Measurements from ENCODE around the gene COA1. TPM values are rescaled to one million over a fixed set of nuclear protein-coding genes. Genes with fewer than 3 reads are reported as not detected.
"Not testable (repeated sequence)": the region's sequence is repeated elsewhere in the genome, so short reads cannot be mapped to it uniquely, and the experiment has no call there.

Gene COA1
- polyA plus RNA-seq, 4 donors, result 30.5 to 45.7 (median 32.9) TPM

DNA sequence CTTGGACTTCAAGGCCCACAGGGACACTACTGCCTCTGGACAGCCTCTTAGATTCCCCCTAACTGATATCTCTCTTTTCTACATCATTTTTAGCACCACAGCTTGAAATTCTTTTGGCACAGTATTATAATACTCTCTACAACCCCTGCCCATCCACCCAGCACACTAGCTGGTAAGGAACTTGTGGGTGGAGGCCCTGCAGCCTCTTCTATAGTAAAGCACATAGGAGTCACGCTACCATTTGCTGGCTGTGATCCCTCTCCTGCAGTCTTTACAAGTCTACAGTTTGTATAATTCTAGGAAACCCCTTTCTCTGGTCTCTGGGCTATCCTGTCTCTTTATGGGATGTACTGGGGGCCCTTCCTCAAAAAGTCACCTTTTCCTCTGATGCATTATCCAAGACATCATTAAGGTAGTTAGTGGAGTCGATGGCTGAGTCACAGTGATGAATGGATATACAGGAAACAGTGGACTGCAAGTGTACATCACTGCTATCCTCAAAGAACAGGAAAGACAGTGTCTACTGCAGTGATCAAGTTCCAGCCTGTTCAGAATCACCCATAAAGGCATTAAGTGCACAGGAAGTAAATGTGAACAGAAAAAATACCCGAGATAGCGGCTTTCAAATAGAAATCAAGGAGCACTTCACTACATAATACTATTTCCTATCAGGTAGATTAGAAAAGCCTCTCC, 92.1 kb downstream of the COA1 start:
- H3K27ac ChIP-seq (ENCODE audit: low read depth in 1 of 3, low read length in 2 of 3), result peak overlapping the region in 1 of 3 donors; percentile 17
- FAIRE-seq, result no peak
- no peaks in the 10 kb centered on the region for H3K27me3 ChIP-seq (ENCODE audit: control insufficient read depth in 3 of 3, insufficient read depth in 3 of 3, low read length in 3 of 3)
- peaks cover 7 to 18% (median 9%) of the 10 kb centered on the region in 3 donors for H3K4me1 ChIP-seq (ENCODE audit: control insufficient read depth in 3 of 3, insufficient read depth in 2 of 3, low read depth in 1 of 3, low read length in 2 of 3)
- peak in 1 of 2 donors; percentile 25 for DNase-seq
- H3K4me3 ChIP-seq (ENCODE audit: low read depth in 1 of 3, low read length in 3 of 3), result no peak overlapping the region
- peaks cover 6 to 34% (median 6%) of the 10 kb centered on the region in 3 donors for H3K36me3 ChIP-seq (ENCODE audit: control insufficient read depth in 3 of 3, insufficient read depth in 2 of 3, low read depth in 1 of 3, low read length in 3 of 3)
- no peaks in the 10 kb centered on the region for H3K9me3 ChIP-seq (ENCODE audit: control insufficient read depth in 2 of 2, insufficient read depth in 1 of 2, low read depth in 1 of 2, low read length in 1 of 2)
- WGBS, 3 donors, result 64 to 70% (median 69%) methylated on average over 4 of the region's 4 CpGs

GRCh38 chr7:43636093-43636492, 93.2 kb downstream of the COA1 start:
- H3K4me1 ChIP-seq (ENCODE audit: control insufficient read depth in 3 of 3, insufficient read depth in 2 of 3, low read depth in 1 of 3, low read length in 2 of 3), result peaks cover 7 to 18% (median 9%) of the 10 kb centered on the region in 3 donors
- H3K4me3 ChIP-seq (ENCODE audit: low read depth in 1 of 3, low read length in 3 of 3), result no peak overlapping the region
- peaks cover 6 to 27% (median 7%) of the 10 kb centered on the region in 3 donors for H3K36me3 ChIP-seq (ENCODE audit: control insufficient read depth in 3 of 3, insufficient read depth in 2 of 3, low read depth in 1 of 3, low read length in 3 of 3)
- H3K27ac ChIP-seq (ENCODE audit: low read depth in 1 of 3, low read length in 2 of 3), result no peak overlapping the region
- no peak for DNase-seq
- 83 to 92% (median 84%) methylated on average over 6 of the region's 6 CpGs for WGBS, 3 donors
- H3K9me3 ChIP-seq (ENCODE audit: control insufficient read depth in 2 of 2, insufficient read depth in 1 of 2, low read depth in 1 of 2, low read length in 1 of 2), result no peaks in the 10 kb centered on the region
- no peak for FAIRE-seq
- H3K27me3 ChIP-seq (ENCODE audit: control insufficient read depth in 3 of 3, insufficient read depth in 3 of 3, low read length in 3 of 3), result no peaks in the 10 kb centered on the region

DNA sequence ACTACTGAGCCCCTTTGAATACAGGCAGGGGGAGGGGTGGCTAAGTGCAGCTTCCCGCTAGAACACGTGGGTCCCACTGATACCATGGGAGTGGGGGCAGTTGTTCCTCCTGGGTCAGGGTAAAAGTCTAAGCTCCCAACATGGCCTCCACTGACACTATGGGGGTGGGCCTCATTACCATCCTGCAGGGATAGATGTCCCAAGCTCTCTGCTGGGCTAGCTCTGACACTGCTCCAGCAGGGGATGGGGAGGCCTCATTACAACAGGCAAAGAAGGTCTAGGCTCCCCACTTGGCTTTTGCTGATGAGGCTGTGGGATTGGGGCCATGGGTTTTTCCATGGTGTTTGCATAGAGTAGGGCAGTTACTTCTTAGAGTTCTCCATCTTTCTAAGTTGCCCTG, 94.9 kb downstream of the COA1 start:
- Histone ChIP-seq H3K9me3 (ENCODE audit: control insufficient read depth in 2 of 2, insufficient read depth in 1 of 2, low read depth in 1 of 2, low read length in 1 of 2) (no peaks in the 10 kb centered on the region), H3K27ac (ENCODE audit: low read depth in 1 of 3, low read length in 2 of 3) (no peak overlapping the region), H3K27me3 (ENCODE audit: control insufficient read depth in 3 of 3, insufficient read depth in 3 of 3, low read length in 3 of 3) (no peaks in the 10 kb centered on the region), H3K4me1 (ENCODE audit: control insufficient read depth in 3 of 3, insufficient read depth in 2 of 3, low read depth in 1 of 3, low read length in 2 of 3) (peaks cover under 1 to 5% (median 2%) of the 10 kb centered on the region in 3 donors), H3K4me3 (ENCODE audit: low read depth in 1 of 3, low read length in 3 of 3) (no peak overlapping the region), H3K36me3 (ENCODE audit: control insufficient read depth in 3 of 3, insufficient read depth in 2 of 3, low read depth in 1 of 3, low read length in 3 of 3) (peaks cover 6 to 25% (median 7%) of the 10 kb centered on the region in 3 donors)
- FAIRE-seq (no peak), DNase-seq (no peak)
- 94 to 100% (median 95%) methylated on average over 2 of the region's 2 CpGs for WGBS, 3 donors

DNA sequence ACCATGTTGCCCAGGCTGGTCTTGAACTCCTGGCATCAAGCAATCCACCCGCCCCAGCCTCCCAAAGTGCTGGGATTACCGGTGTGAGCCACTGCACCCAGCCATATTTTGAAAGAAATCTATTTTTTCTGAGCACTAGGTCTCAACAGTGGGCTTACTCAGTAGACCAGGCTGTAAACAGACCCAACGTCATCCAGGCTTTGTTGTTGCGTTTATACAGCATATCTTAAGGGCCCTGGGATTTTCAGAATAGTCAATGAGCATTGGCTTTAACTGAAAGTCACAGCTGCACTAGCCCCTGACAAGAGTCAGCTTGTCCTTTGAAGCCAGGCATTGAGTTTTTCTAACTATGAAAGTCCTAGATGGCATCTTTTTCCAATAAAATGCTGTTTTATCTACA, 96.6 kb downstream of the COA1 start:
- no peak overlapping the region for H3K4me3 ChIP-seq (ENCODE audit: low read depth in 1 of 3, low read length in 3 of 3)
- 87 to 90% (median 89%) methylated on average over 4 of the region's 4 CpGs for WGBS, 3 donors
- no peaks in the 10 kb centered on the region for H3K9me3 ChIP-seq (ENCODE audit: control insufficient read depth in 2 of 2, insufficient read depth in 1 of 2, low read depth in 1 of 2, low read length in 1 of 2)
- H3K27me3 ChIP-seq (ENCODE audit: control insufficient read depth in 3 of 3, insufficient read depth in 3 of 3, low read length in 3 of 3), result no peaks in the 10 kb centered on the region
- peaks cover 0 to 3% (median 0%) of the 10 kb centered on the region in 3 donors for H3K4me1 ChIP-seq (ENCODE audit: control insufficient read depth in 3 of 3, insufficient read depth in 2 of 3, low read depth in 1 of 3, low read length in 2 of 3)
- FAIRE-seq, result no peak
- H3K36me3 ChIP-seq (ENCODE audit: control insufficient read depth in 3 of 3, insufficient read depth in 2 of 3, low read depth in 1 of 3, low read length in 3 of 3), result peaks cover 6 to 21% (median 9%) of the 10 kb centered on the region in 3 donors
- no peak for DNase-seq
- peak overlapping the region in 1 of 3 donors; percentile 27 for H3K27ac ChIP-seq (ENCODE audit: low read depth in 1 of 3, low read length in 2 of 3)

DNA sequence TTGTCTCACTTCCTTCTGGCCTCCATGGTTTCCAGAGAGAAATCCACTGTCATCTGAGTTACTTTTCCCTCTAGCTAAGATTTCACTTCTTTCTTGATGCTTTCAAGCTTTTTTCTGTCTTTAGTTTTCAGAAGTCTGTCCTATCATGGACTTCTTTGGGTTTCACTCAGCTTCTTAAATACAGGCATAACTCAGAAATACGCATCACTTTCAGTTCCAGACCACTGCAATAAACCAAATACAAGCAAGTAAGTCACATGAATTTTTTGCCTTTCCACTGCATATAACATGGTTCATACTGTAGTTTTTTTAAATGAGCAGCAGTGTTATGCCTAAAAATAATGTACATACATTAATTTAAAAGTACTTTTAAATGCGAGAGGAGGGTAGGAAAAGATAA, 97.8 kb downstream of the COA1 start:
- FAIRE-seq (no peak), DNase-seq (no peak)
- H3K27me3 ChIP-seq (ENCODE audit: control insufficient read depth in 3 of 3, insufficient read depth in 3 of 3, low read length in 3 of 3), result no peaks in the 10 kb centered on the region
- no peak overlapping the region for H3K27ac ChIP-seq (ENCODE audit: low read depth in 1 of 3, low read length in 2 of 3)
- peaks cover 4 to 16% (median 10%) of the 10 kb centered on the region in 3 donors for H3K36me3 ChIP-seq (ENCODE audit: control insufficient read depth in 3 of 3, insufficient read depth in 2 of 3, low read depth in 1 of 3, low read length in 3 of 3)
- H3K4me3 ChIP-seq (ENCODE audit: low read depth in 1 of 3, low read length in 3 of 3), result no peak overlapping the region
- no peaks in the 10 kb centered on the region for H3K9me3 ChIP-seq (ENCODE audit: control insufficient read depth in 2 of 2, insufficient read depth in 1 of 2, low read depth in 1 of 2, low read length in 1 of 2)
- 83 to 95% (median 93%) methylated on average over 2 of the region's 2 CpGs for WGBS, 3 donors
- no peaks in the 10 kb centered on the region for H3K4me1 ChIP-seq (ENCODE audit: control insufficient read depth in 3 of 3, insufficient read depth in 2 of 3, low read depth in 1 of 3, low read length in 2 of 3)

- FAIRE-seq (no peak), DNase-seq (no peak)
- 65 to 94% (median 92%) methylated on average over 3 of the region's 3 CpGs for WGBS, 3 donors
- H3K36me3 ChIP-seq (ENCODE audit: control insufficient read depth in 3 of 3, insufficient read depth in 2 of 3, low read depth in 1 of 3, low read length in 3 of 3), result peaks cover 5 to 13% (median 12%) of the 10 kb centered on the region in 3 donors
- H3K27me3 ChIP-seq (ENCODE audit: control insufficient read depth in 3 of 3, insufficient read depth in 3 of 3, low read length in 3 of 3), result no peaks in the 10 kb centered on the region
- no peaks in the 10 kb centered on the region for H3K9me3 ChIP-seq (ENCODE audit: control insufficient read depth in 2 of 2, insufficient read depth in 1 of 2, low read depth in 1 of 2, low read length in 1 of 2)
- H3K27ac ChIP-seq (ENCODE audit: low read depth in 1 of 3, low read length in 2 of 3), result no peak overlapping the region
- no peaks in the 10 kb centered on the region for H3K4me1 ChIP-seq (ENCODE audit: control insufficient read depth in 3 of 3, insufficient read depth in 2 of 3, low read depth in 1 of 3, low read length in 2 of 3)
- H3K4me3 ChIP-seq (ENCODE audit: low read depth in 1 of 3, low read length in 3 of 3), result no peak overlapping the region
Measured at GRCh38 chr7:43630482-43630881, 98.8 kb downstream of the COA1 start.

GRCh38 chr7:43629857-43630256, 99.5 kb downstream of the COA1 start:
- WGBS, 3 donors, result 80 to 88% (median 81%) methylated on average over 6 of the region's 6 CpGs
- Histone ChIP-seq H3K4me1 (ENCODE audit: control insufficient read depth in 3 of 3, insufficient read depth in 2 of 3, low read depth in 1 of 3, low read length in 2 of 3) (no peaks in the 10 kb centered on the region), H3K27me3 (ENCODE audit: control insufficient read depth in 3 of 3, insufficient read depth in 3 of 3, low read length in 3 of 3) (no peaks in the 10 kb centered on the region), H3K27ac (ENCODE audit: low read depth in 1 of 3, low read length in 2 of 3) (no peak overlapping the region), H3K9me3 (ENCODE audit: control insufficient read depth in 2 of 2, insufficient read depth in 1 of 2, low read depth in 1 of 2, low read length in 1 of 2) (no peaks in the 10 kb centered on the region), H3K4me3 (ENCODE audit: low read depth in 1 of 3, low read length in 3 of 3) (no peak overlapping the region), H3K36me3 (ENCODE audit: control insufficient read depth in 3 of 3, insufficient read depth in 2 of 3, low read depth in 1 of 3, low read length in 3 of 3) (peaks cover 3 to 14% (median 9%) of the 10 kb centered on the region in 3 donors)
- DNase-seq (no peak), FAIRE-seq (no peak)

DNA sequence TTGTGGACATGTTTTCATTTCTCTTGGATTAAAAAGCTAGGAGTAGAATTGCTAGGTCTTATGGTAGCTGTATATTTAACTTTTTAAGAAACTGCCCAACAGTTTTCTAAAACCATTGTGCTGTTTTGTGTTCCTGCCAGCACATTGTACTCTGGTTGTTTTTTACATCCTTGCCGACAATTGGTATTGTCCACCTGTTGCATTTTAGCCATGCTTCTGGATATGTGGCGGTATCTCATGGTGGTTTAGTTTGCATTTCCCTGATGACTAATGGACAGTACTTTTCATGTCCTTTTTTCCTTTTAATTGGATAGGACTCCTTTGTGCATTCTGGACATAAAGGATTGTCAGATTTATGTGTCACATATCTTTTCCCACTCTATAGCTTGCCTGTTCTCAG, 100.9 kb downstream of the COA1 start:
- H3K4me3 ChIP-seq (ENCODE audit: low read depth in 1 of 3, low read length in 3 of 3), result no peak overlapping the region
- no peak overlapping the region for H3K27ac ChIP-seq (ENCODE audit: low read depth in 1 of 3, low read length in 2 of 3)
- H3K27me3 ChIP-seq (ENCODE audit: control insufficient read depth in 3 of 3, insufficient read depth in 3 of 3, low read length in 3 of 3), result no peaks in the 10 kb centered on the region
- H3K36me3 ChIP-seq (ENCODE audit: control insufficient read depth in 3 of 3, insufficient read depth in 2 of 3, low read depth in 1 of 3, low read length in 3 of 3), result peaks cover 3 to 17% (median 3%) of the 10 kb centered on the region in 3 donors
- DNase-seq (no peak), FAIRE-seq (no peak)
- H3K4me1 ChIP-seq (ENCODE audit: control insufficient read depth in 3 of 3, insufficient read depth in 2 of 3, low read depth in 1 of 3, low read length in 2 of 3), result no peaks in the 10 kb centered on the region
- WGBS, 3 donors, result 89 to 96% (median 91%) methylated on average over 2 of the region's 2 CpGs
- no peaks in the 10 kb centered on the region for H3K9me3 ChIP-seq (ENCODE audit: control insufficient read depth in 2 of 2, insufficient read depth in 1 of 2, low read depth in 1 of 2, low read length in 1 of 2)

- H3K4me1 ChIP-seq (ENCODE audit: control insufficient read depth in 3 of 3, insufficient read depth in 2 of 3, low read depth in 1 of 3, low read length in 2 of 3); H3K4me3 ChIP-seq (ENCODE audit: low read depth in 1 of 3, low read length in 3 of 3); FAIRE-seq; H3K27me3 ChIP-seq (ENCODE audit: control insufficient read depth in 3 of 3, insufficient read depth in 3 of 3, low read length in 3 of 3); DNase-seq; H3K9me3 ChIP-seq (ENCODE audit: control insufficient read depth in 2 of 2, insufficient read depth in 1 of 2, low read depth in 1 of 2, low read length in 1 of 2); H3K27ac ChIP-seq (ENCODE audit: low read depth in 1 of 3, low read length in 2 of 3): not testable (repeated sequence)
- peaks cover 3 to 17% (median 3%) of the 10 kb centered on the region in 3 donors for H3K36me3 ChIP-seq (ENCODE audit: control insufficient read depth in 3 of 3, insufficient read depth in 2 of 3, low read depth in 1 of 3, low read length in 3 of 3)
- WGBS, 3 donors, result 94 to 96% (median 96%) methylated on average over 3 of the region's 3 CpGs
Measured at GRCh38 chr7:43627798-43628197, 101.5 kb downstream of the COA1 start.
